GM12878 (cell line): Measurements from ENCODE around the gene C3orf20. TPM values are rescaled to one million over a fixed set of nuclear protein-coding genes. Genes with fewer than 3 reads are reported as not detected.

Source experiments
- ATAC-seq: fragments of 200-7000 bp; cut with Tn5 transposase; 3 replicates; pipeline ENCODE4 v1.9.1; 2020; ENCODE audit warnings: mild to moderate bottlenecking, moderate library complexity
- BruUV-seq: library from RNA; stranded (reverse); fragments of 400-500 nt; replicated peaks from 2 replicates; lab custom pipeline; 2021; lab: Mats Ljungman, UMichigan
- CTCF ChIA-PET: fragments of 300-600 bp; sonication (Branson Sonifier 250); formaldehyde crosslinking; extraction: SDS; loops from one replicate; lab custom pipeline; 2021; ENCODE audit warnings: inconsistent platforms; lab: Yijun Ruan, JAX
- POLR2A ChIA-PET: fragments of 350-600 bp; formaldehyde crosslinking; extraction: SDS; loops from one replicate; lab custom pipeline; 2021; ENCODE audit warnings: inconsistent platforms; lab: Charles Lee
- RAD21 ChIA-PET: fragments of 300-600 bp; sonication (Branson Sonifier 250); formaldehyde crosslinking; loops from one replicate; lab custom pipeline; 2023; ENCODE audit warnings: antibody characterized with exemption; ENCODE audit not compliant: unreplicated experiment; lab: Charles Lee
- SMC1A ChIA-PET: fragments of 300-600 bp; sonication (Branson Sonifier 250); formaldehyde crosslinking; loops from one replicate; lab custom pipeline; 2023; ENCODE audit not compliant: unreplicated experiment, uncharacterized antibody; lab: Charles Lee
- DNase-seq: peaks from one replicate; pipeline ENCODE4 v3.0.0-alpha.2; 2011; ENCODE audit warnings: low read depth, low spot score
- FAIRE-seq: peaks from 3 replicates; lab custom pipeline; 2011; peaks lifted over from hg19 to GRCh38; lab: Jason Lieb, UNC
- H2AFZ ChIP-seq: 2 replicates; pipeline ENCODE4 v1.6.0; 2011; ENCODE audit warnings: low read depth, low read length, control low read depth; ENCODE audit not compliant: control insufficient read depth
- H3K27ac ChIP-seq: 2 replicates; pipeline ENCODE4 v1.5.1; 2011; ENCODE audit warnings: control low read depth; ENCODE audit not compliant: control insufficient read depth, insufficient read depth
- H3K27me3 ChIP-seq, 2 experiments: replicated peaks in 1 of 2; 2 replicates each; pipeline versions ENCODE4 v1.6.0 to v1.6.1; 2011; ENCODE audit warnings: low read length in 1 of 2; ENCODE audit not compliant: control insufficient read depth in 2 of 2, insufficient read depth in 2 of 2
- H3K36me3 ChIP-seq, 2 experiments: 2 replicates each; pipeline ENCODE4 v1.5.1; 2011; ENCODE audit warnings: low read length in 1 of 2; ENCODE audit not compliant: control insufficient read depth in 2 of 2, insufficient read depth in 2 of 2
- H3K4me1 ChIP-seq: 2 replicates; pipeline ENCODE4 v1.6.1; 2011; ENCODE audit warnings: mild to moderate bottlenecking, low read length, moderate library complexity, mixed read lengths; ENCODE audit not compliant: control insufficient read depth, insufficient read depth
- H3K4me2 ChIP-seq: 2 replicates; pipeline ENCODE4 v1.6.0; 2011; ENCODE audit warnings: control low read depth; ENCODE audit not compliant: control insufficient read depth, insufficient read depth
- H3K4me3 ChIP-seq: fragments of 200-600 bp; sonication (generic); 2 replicates; pipeline ENCODE4 v1.5.1; 2016
- H3K79me2 ChIP-seq: 2 replicates; pipeline ENCODE4 v1.6.0; 2011; ENCODE audit warnings: low read length; ENCODE audit not compliant: control insufficient read depth, insufficient read depth
- H3K9ac ChIP-seq: 2 replicates; pipeline ENCODE4 v1.8.0; 2011; ENCODE audit warnings: low read length, control low read depth, mixed read lengths; ENCODE audit not compliant: control insufficient read depth, insufficient read depth
- H3K9me3 ChIP-seq: replicated peaks from 3 replicates; pipeline ENCODE4 v1.5.1; 2011; ENCODE audit warnings: mild to moderate bottlenecking, low read length; ENCODE audit not compliant: control insufficient read depth, insufficient read depth
- H4K20me1 ChIP-seq: 2 replicates; pipeline ENCODE4 v1.6.0; 2011; ENCODE audit not compliant: control insufficient read depth, insufficient read depth
- FOS ChIP-seq: IDR thresholded peaks from 3 replicates; pipeline ENCODE4 v1.6.1; 2011; ENCODE audit warnings: borderline replicate concordance; ENCODE audit not compliant: insufficient read length; ENCODE audit errors: extremely low read depth
- HDGF ChIP-seq: fragments of 450-650 bp; IDR thresholded peaks from 2 replicates; pipeline ENCODE4 v1.6.1; 2016; ENCODE audit warnings: antibody characterized with exemption
- MEF2A ChIP-seq: IDR thresholded peaks from 2 replicates; pipeline ENCODE4 v1.6.1; 2011; ENCODE audit warnings: low read depth, mild to moderate bottlenecking, low read length, moderate library complexity; ENCODE audit not compliant: insufficient read depth
- MTA2 ChIP-seq: fragments of 450-650 bp; IDR thresholded peaks from 2 replicates; pipeline ENCODE4 v1.6.1; 2016; ENCODE audit warnings: low read depth, mild to moderate bottlenecking, moderate library complexity
- PAX5 ChIP-seq: IDR thresholded peaks from 2 replicates; pipeline ENCODE4 v1.6.1; 2011; ENCODE audit warnings: low read depth, low read length, borderline replicate concordance
- RAD21 ChIP-seq: IDR thresholded peaks from 2 replicates; pipeline ENCODE4 v1.6.1; 2011; ENCODE audit warnings: mild to moderate bottlenecking, low read depth, low read length, moderate library complexity; ENCODE audit not compliant: insufficient read depth
- RB1 ChIP-seq: fragments of 450-650 bp; formaldehyde crosslinking; IDR thresholded peaks from 2 replicates; pipeline ENCODE4 v1.6.1; 2017; ENCODE audit warnings: mild to moderate bottlenecking, borderline replicate concordance
- SPI1 ChIP-seq: IDR thresholded peaks from 2 replicates; pipeline ENCODE4 v1.6.1; 2011; ENCODE audit warnings: low read depth, mild to moderate bottlenecking, low read length, moderate library complexity, borderline replicate concordance; ENCODE audit not compliant: insufficient read depth
- SREBF1 ChIP-seq: IDR thresholded peaks from 2 replicates; pipeline ENCODE4 v1.6.1; 2012; ENCODE audit warnings: mild to moderate bottlenecking, low read length
- ZNF217 ChIP-seq: fragments of 450-650 bp; IDR thresholded peaks from 2 replicates; pipeline ENCODE4 v1.6.1; 2017; ENCODE audit warnings: antibody characterized with exemption, mild to moderate bottlenecking
- ZNF274 ChIP-seq: IDR thresholded peaks from one replicate; pipeline ENCODE4 v1.8.0; 2011; ENCODE audit not compliant: insufficient read length, insufficient read depth
- WGBS: methylation state at CpG from one replicate; pipeline ENCODE4 v1.1.6; 2016; ENCODE audit warnings: low lambda C conversion rate; ENCODE audit not compliant: insufficient replicate concordance, insufficient coverage; ENCODE audit errors: missing lambda C conversion rate; 5-methylcytosine and 5-hydroxymethylcytosine counted together
- in situ Hi-C: fragments of 300-500 bp; cut with MboI; formaldehyde crosslinking; loops from 9 replicates; pipeline ENCODE4 v1.14.3; 2018; ENCODE audit warnings: mixed read lengths
- intact Hi-C: fragments of 100-400 bp; cut with micrococcal nuclease; formaldehyde crosslinking; loops from one replicate; pipeline ENCODE4 v1.14.2; 2022; ENCODE audit not compliant: unreplicated experiment
- polyA plus RNA-seq, 11 experiments: library from polyadenylated mRNA; depleted of rRNA in 4 of 11; unstranded in 6 of 11; stranded (reverse) in 5 of 11; fragments of >200 nt; fragmentation: Nextera tagmentation in 4 of 11; fragmentation: Illumina TruSeq in 1 of 11; extraction: Ambion mirVana in 4 of 11; extraction: Trizol in 1 of 11; gene quantifications; 1 replicate in 1 of 11; 2 replicates in 10 of 11; pipeline versions ENCODE4 v1.2.1 to v1.2.3, GENCODE V29; 2011 to 2016; ENCODE audit warnings: inconsistent platforms in 2 of 11, missing spikeins in 2 of 11, low read depth in 1 of 11
- total RNA-seq, 4 experiments: library from RNA; depleted of rRNA in 3 of 4; stranded (reverse); fragments of >200 nt in 3 of 4; fragmentation: Illumina TruSeq in 1 of 4; extraction: Trizol in 1 of 4; gene quantifications; 2 replicates each; pipeline versions ENCODE4 v1.2.1 to v1.2.3, GENCODE V29; 2013 to 2021
- TF ChIP-seq, protein P1 (sequence below): fragments of 150-350 bp; IDR thresholded peaks from 2 replicates; pipeline ENCODE4 v1.6.1; 2014; ENCODE audit warnings: mild to moderate bottlenecking, low read depth, low read length
- TF ChIP-seq, protein P2 (sequence below): fragments of 150-350 bp; IDR thresholded peaks from 2 replicates; pipeline ENCODE4 v1.6.1; 2016; ENCODE audit warnings: low read depth, low read length

Gene C3orf20
- total and polyA plus RNA-seq, 10 of the 15 experiments (the other 5 are each of a cell fraction or from before 2014, with no cell fraction given): 0.05 to 2.9 (median 1.0) TPM

DNA sequence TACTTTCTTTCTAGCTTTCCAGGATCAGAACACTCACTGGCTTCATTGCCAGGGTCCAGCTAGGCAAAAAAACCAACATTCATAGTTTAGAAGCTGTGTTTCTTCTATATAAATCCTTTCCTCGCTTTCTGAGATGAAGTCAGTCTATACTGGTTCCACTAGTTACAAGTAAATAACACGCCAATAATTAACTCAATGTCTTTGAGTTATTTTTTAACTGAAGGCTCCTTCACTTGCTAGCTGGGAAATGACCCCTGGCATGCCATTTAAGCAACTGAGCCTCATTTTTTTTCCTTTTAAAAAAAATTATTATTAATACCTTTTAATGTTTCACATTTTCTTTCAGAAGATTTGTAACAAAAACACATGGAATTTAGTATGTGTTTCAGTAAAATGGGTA is 25.5 kb upstream of the C3orf20 start:
- H3K9ac ChIP-seq: no peak overlapping the region
- H3K4me2 ChIP-seq: no peak overlapping the region
- SMC1A ChIA-PET: interaction anchor here (0.8 to 2.1 kb wide), 3 partner anchors 19 to 272 kb away, joined by 3 to 8 read pairs (median 4); no protein-coding TSS in a partner anchor
- in situ Hi-C loops: no loop called here
- DNase-seq (no peak), ATAC-seq (no peak), FAIRE-seq (no peak)
- CTCF ChIA-PET: interaction anchor here (0.8 kb wide), 1 partner anchor 132 kb away, joined by 3 read pairs; no protein-coding TSS in a partner anchor
- no peaks in the 10 kb centered on the region for H3K27me3 ChIP-seq
- BruUV-seq: no TSS peak
- H3K4me3 ChIP-seq: no peak overlapping the region
- no peaks in the 10 kb centered on the region for H3K4me1 ChIP-seq
- H4K20me1 ChIP-seq: no peaks in the 10 kb centered on the region
- H3K27ac ChIP-seq: no peak overlapping the region
- intact Hi-C loops: no loop called here
- peaks cover 33% of the 10 kb centered on the region for H3K79me2 ChIP-seq
- H2AFZ ChIP-seq: no peak overlapping the region
- RAD21 ChIA-PET: interaction anchor here (7.7 kb wide), 1 partner anchor 131 kb away, joined by 38 read pairs; no protein-coding TSS in a partner anchor
- POLR2A ChIA-PET: no interaction called here
- TF ChIP-seq MEF2A: no peak
- TF ChIP-seq, protein P1, sequence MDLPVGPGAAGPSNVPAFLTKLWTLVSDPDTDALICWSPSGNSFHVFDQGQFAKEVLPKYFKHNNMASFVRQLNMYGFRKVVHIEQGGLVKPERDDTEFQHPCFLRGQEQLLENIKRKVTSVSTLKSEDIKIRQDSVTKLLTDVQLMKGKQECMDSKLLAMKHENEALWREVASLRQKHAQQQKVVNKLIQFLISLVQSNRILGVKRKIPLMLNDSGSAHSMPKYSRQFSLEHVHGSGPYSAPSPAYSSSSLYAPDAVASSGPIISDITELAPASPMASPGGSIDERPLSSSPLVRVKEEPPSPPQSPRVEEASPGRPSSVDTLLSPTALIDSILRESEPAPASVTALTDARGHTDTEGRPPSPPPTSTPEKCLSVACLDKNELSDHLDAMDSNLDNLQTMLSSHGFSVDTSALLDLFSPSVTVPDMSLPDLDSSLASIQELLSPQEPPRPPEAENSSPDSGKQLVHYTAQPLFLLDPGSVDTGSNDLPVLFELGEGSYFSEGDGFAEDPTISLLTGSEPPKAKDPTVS: no peak
- no peak for TF ChIP-seq MTA2
- TF ChIP-seq PAX5: no peak
- TF ChIP-seq ZNF274: no peak
- no peak for TF ChIP-seq SPI1
- TF ChIP-seq FOS: no peak
- TF ChIP-seq RB1: no peak
- TF ChIP-seq RAD21: no peak
- TF ChIP-seq, protein P2, sequence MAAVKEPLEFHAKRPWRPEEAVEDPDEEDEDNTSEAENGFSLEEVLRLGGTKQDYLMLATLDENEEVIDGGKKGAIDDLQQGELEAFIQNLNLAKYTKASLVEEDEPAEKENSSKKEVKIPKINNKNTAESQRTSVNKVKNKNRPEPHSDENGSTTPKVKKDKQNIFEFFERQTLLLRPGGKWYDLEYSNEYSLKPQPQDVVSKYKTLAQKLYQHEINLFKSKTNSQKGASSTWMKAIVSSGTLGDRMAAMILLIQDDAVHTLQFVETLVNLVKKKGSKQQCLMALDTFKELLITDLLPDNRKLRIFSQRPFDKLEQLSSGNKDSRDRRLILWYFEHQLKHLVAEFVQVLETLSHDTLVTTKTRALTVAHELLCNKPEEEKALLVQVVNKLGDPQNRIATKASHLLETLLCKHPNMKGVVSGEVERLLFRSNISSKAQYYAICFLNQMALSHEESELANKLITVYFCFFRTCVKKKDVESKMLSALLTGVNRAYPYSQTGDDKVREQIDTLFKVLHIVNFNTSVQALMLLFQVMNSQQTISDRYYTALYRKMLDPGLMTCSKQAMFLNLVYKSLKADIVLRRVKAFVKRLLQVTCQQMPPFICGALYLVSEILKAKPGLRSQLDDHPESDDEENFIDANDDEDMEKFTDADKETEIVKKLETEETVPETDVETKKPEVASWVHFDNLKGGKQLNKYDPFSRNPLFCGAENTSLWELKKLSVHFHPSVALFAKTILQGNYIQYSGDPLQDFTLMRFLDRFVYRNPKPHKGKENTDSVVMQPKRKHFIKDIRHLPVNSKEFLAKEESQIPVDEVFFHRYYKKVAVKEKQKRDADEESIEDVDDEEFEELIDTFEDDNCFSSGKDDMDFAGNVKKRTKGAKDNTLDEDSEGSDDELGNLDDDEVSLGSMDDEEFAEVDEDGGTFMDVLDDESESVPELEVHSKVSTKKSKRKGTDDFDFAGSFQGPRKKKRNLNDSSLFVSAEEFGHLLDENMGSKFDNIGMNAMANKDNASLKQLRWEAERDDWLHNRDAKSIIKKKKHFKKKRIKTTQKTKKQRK: no peak
- no peak for TF ChIP-seq SREBF1
- no peak for TF ChIP-seq ZNF217
- no peak for TF ChIP-seq HDGF
- H3K36me3 ChIP-seq: no peaks in the 10 kb centered on the region
- WGBS: 90% methylated on average over 2 of the region's 2 CpGs
- no peaks in the 10 kb centered on the region for H3K9me3 ChIP-seq
